GM12878 (cell line): Measurements from ENCODE around the gene POU5F1. TPM values are rescaled to one million over a fixed set of nuclear protein-coding genes. Genes with fewer than 3 reads are reported as not detected.
A peak's percentile ranks its signal among the peaks of the same experiment; 100 is the strongest.

Experiments
- ATAC-seq: fragments of 200-7000 bp; cut with Tn5 transposase; 3 replicates; pipeline ENCODE4 v1.9.1; 2020; ENCODE audit warnings: mild to moderate bottlenecking, moderate library complexity
- BruUV-seq: library from RNA; stranded (reverse); fragments of 400-500 nt; replicated peaks from 2 replicates; lab custom pipeline; 2021; lab: Mats Ljungman, UMichigan
- CTCF ChIA-PET: fragments of 300-600 bp; sonication (Branson Sonifier 250); formaldehyde crosslinking; extraction: SDS; loops from one replicate; lab custom pipeline; 2021; ENCODE audit warnings: inconsistent platforms; lab: Yijun Ruan, JAX
- POLR2A ChIA-PET: fragments of 350-600 bp; formaldehyde crosslinking; extraction: SDS; loops from one replicate; lab custom pipeline; 2021; ENCODE audit warnings: inconsistent platforms; lab: Charles Lee
- RAD21 ChIA-PET: fragments of 300-600 bp; sonication (Branson Sonifier 250); formaldehyde crosslinking; loops from one replicate; lab custom pipeline; 2023; ENCODE audit warnings: antibody characterized with exemption; ENCODE audit not compliant: unreplicated experiment; lab: Charles Lee
- SMC1A ChIA-PET: fragments of 300-600 bp; sonication (Branson Sonifier 250); formaldehyde crosslinking; loops from one replicate; lab custom pipeline; 2023; ENCODE audit not compliant: unreplicated experiment, uncharacterized antibody; lab: Charles Lee
- DNase-seq: peaks from one replicate; pipeline ENCODE4 v3.0.0-alpha.2; 2011; ENCODE audit warnings: low read depth, low spot score
- FAIRE-seq: peaks from 3 replicates; lab custom pipeline; 2011; peaks lifted over from hg19 to GRCh38; lab: Jason Lieb, UNC
- H2AFZ ChIP-seq: 2 replicates; pipeline ENCODE4 v1.6.0; 2011; ENCODE audit warnings: low read depth, low read length, control low read depth; ENCODE audit not compliant: control insufficient read depth
- H3K27ac ChIP-seq: 2 replicates; pipeline ENCODE4 v1.5.1; 2011; ENCODE audit warnings: control low read depth; ENCODE audit not compliant: control insufficient read depth, insufficient read depth
- H3K27me3 ChIP-seq, 2 experiments: replicated peaks in 1 of 2; 2 replicates each; pipeline versions ENCODE4 v1.6.0 to v1.6.1; 2011; ENCODE audit warnings: low read length in 1 of 2; ENCODE audit not compliant: control insufficient read depth in 2 of 2, insufficient read depth in 2 of 2
- H3K36me3 ChIP-seq, 2 experiments: 2 replicates each; pipeline ENCODE4 v1.5.1; 2011; ENCODE audit warnings: low read length in 1 of 2; ENCODE audit not compliant: control insufficient read depth in 2 of 2, insufficient read depth in 2 of 2
- H3K4me1 ChIP-seq: 2 replicates; pipeline ENCODE4 v1.6.1; 2011; ENCODE audit warnings: mild to moderate bottlenecking, low read length, moderate library complexity, mixed read lengths; ENCODE audit not compliant: control insufficient read depth, insufficient read depth
- H3K4me2 ChIP-seq: 2 replicates; pipeline ENCODE4 v1.6.0; 2011; ENCODE audit warnings: control low read depth; ENCODE audit not compliant: control insufficient read depth, insufficient read depth
- H3K4me3 ChIP-seq: fragments of 200-600 bp; sonication (generic); 2 replicates; pipeline ENCODE4 v1.5.1; 2016
- H3K79me2 ChIP-seq: 2 replicates; pipeline ENCODE4 v1.6.0; 2011; ENCODE audit warnings: low read length; ENCODE audit not compliant: control insufficient read depth, insufficient read depth
- H3K9ac ChIP-seq: 2 replicates; pipeline ENCODE4 v1.8.0; 2011; ENCODE audit warnings: low read length, control low read depth, mixed read lengths; ENCODE audit not compliant: control insufficient read depth, insufficient read depth
- H3K9me3 ChIP-seq: replicated peaks from 3 replicates; pipeline ENCODE4 v1.5.1; 2011; ENCODE audit warnings: mild to moderate bottlenecking, low read length; ENCODE audit not compliant: control insufficient read depth, insufficient read depth
- H4K20me1 ChIP-seq: 2 replicates; pipeline ENCODE4 v1.6.0; 2011; ENCODE audit not compliant: control insufficient read depth, insufficient read depth
- ATF7 ChIP-seq: fragments of 450-650 bp; IDR thresholded peaks from 2 replicates; pipeline ENCODE4 v1.6.1; 2016; ENCODE audit warnings: low read depth, mild to moderate bottlenecking
- EGR1 ChIP-seq, 2 experiments: IDR thresholded peaks; 1 replicate in 1 of 2; 2 replicates in 1 of 2; pipeline ENCODE4 v1.6.1; 2011 to 2012; ENCODE audit warnings: low read depth in 2 of 2, low read length in 2 of 2, borderline replicate concordance in 1 of 2, mild to moderate bottlenecking in 1 of 2, moderate library complexity in 1 of 2
- HDAC2 ChIP-seq: fragments of 200-600 bp; sonication (generic); IDR thresholded peaks from 2 replicates; pipeline ENCODE4 v1.6.1; 2017
- IKZF2 ChIP-seq, 2 experiments: fragments of 450-650 bp; IDR thresholded peaks; 2 replicates each; pipeline ENCODE4 v1.6.1; 2017; ENCODE audit warnings: mild to moderate bottlenecking in 2 of 2, moderate library complexity in 2 of 2
- KAT2A ChIP-seq: conservative IDR thresholded peaks from 2 replicates; pipeline ENCODE4 v1.6.1; 2011; ENCODE audit warnings: low read depth, low read length; ENCODE audit not compliant: control insufficient read depth
- KLF5 ChIP-seq: fragments of 450-650 bp; IDR thresholded peaks from 2 replicates; pipeline ENCODE4 v1.6.1; 2014; ENCODE audit warnings: mild to moderate bottlenecking; ENCODE audit not compliant: partially characterized antibody
- MEF2B ChIP-seq: fragments of 450-650 bp; IDR thresholded peaks from 2 replicates; pipeline ENCODE4 v1.6.1; 2018; ENCODE audit warnings: mild to moderate bottlenecking, moderate library complexity; ENCODE audit not compliant: partially characterized antibody, poor library complexity, severe bottlenecking
- NFIC ChIP-seq: IDR thresholded peaks from 2 replicates; pipeline ENCODE4 v1.6.1; 2012; ENCODE audit warnings: low read depth, mild to moderate bottlenecking, inconsistent platforms, low read length, moderate library complexity
- NFYA ChIP-seq: IDR thresholded peaks from 2 replicates; pipeline ENCODE4 v1.6.1; 2011; ENCODE audit warnings: low read depth, mild to moderate bottlenecking, low read length, improper control_type of control experiment, borderline replicate concordance
- RAD51 ChIP-seq: fragments of 450-650 bp; IDR thresholded peaks from 2 replicates; pipeline ENCODE4 v1.6.1; 2016; ENCODE audit warnings: moderate library complexity, mild to moderate bottlenecking, inconsistent platforms
- SP1 ChIP-seq: IDR thresholded peaks from one replicate; pipeline ENCODE4 v1.6.1; 2011; ENCODE audit warnings: low read depth, low read length
- SRF ChIP-seq, 2 experiments: IDR thresholded peaks; 2 replicates each; pipeline ENCODE4 v1.6.1; 2011; ENCODE audit warnings: low read depth in 2 of 2, low read length in 2 of 2, mild to moderate bottlenecking in 1 of 2, moderate library complexity in 1 of 2
- TAF1 ChIP-seq: IDR thresholded peaks from 2 replicates; pipeline ENCODE4 v1.6.1; 2011; ENCODE audit warnings: mild to moderate bottlenecking, low read depth, low read length, borderline replicate concordance
- WGBS: methylation state at CpG from one replicate; pipeline ENCODE4 v1.1.6; 2016; ENCODE audit warnings: low lambda C conversion rate; ENCODE audit not compliant: insufficient replicate concordance, insufficient coverage; ENCODE audit errors: missing lambda C conversion rate; 5-methylcytosine and 5-hydroxymethylcytosine counted together
- in situ Hi-C: fragments of 300-500 bp; cut with MboI; formaldehyde crosslinking; loops from 9 replicates; pipeline ENCODE4 v1.14.3; 2018; ENCODE audit warnings: mixed read lengths
- intact Hi-C: fragments of 100-400 bp; cut with micrococcal nuclease; formaldehyde crosslinking; loops from one replicate; pipeline ENCODE4 v1.14.2; 2022; ENCODE audit not compliant: unreplicated experiment
- polyA plus RNA-seq, 11 experiments: library from polyadenylated mRNA; depleted of rRNA in 4 of 11; unstranded in 6 of 11; stranded (reverse) in 5 of 11; fragments of >200 nt; fragmentation: Nextera tagmentation in 4 of 11; fragmentation: Illumina TruSeq in 1 of 11; extraction: Ambion mirVana in 4 of 11; extraction: Trizol in 1 of 11; gene quantifications; 1 replicate in 1 of 11; 2 replicates in 10 of 11; pipeline versions ENCODE4 v1.2.1 to v1.2.3, GENCODE V29; 2011 to 2016; ENCODE audit warnings: inconsistent platforms in 2 of 11, missing spikeins in 2 of 11, low read depth in 1 of 11
- total RNA-seq, 4 experiments: library from RNA; depleted of rRNA in 3 of 4; stranded (reverse); fragments of >200 nt in 3 of 4; fragmentation: Illumina TruSeq in 1 of 4; extraction: Trizol in 1 of 4; gene quantifications; 2 replicates each; pipeline versions ENCODE4 v1.2.1 to v1.2.3, GENCODE V29; 2013 to 2021
- TF ChIP-seq, protein P1 (sequence below): IDR thresholded peaks from 2 replicates; pipeline ENCODE4 v1.6.1; 2011; ENCODE audit warnings: mild to moderate bottlenecking, low read depth, low read length, moderate library complexity; ENCODE audit not compliant: insufficient replicate concordance

The POU5F1 gene
- total and polyA plus RNA-seq, 10 of the 15 experiments (the other 5 are each of a cell fraction or from before 2014, with no cell fraction given), result 1.4 to 5.5 (median 3.2) TPM

DNA sequence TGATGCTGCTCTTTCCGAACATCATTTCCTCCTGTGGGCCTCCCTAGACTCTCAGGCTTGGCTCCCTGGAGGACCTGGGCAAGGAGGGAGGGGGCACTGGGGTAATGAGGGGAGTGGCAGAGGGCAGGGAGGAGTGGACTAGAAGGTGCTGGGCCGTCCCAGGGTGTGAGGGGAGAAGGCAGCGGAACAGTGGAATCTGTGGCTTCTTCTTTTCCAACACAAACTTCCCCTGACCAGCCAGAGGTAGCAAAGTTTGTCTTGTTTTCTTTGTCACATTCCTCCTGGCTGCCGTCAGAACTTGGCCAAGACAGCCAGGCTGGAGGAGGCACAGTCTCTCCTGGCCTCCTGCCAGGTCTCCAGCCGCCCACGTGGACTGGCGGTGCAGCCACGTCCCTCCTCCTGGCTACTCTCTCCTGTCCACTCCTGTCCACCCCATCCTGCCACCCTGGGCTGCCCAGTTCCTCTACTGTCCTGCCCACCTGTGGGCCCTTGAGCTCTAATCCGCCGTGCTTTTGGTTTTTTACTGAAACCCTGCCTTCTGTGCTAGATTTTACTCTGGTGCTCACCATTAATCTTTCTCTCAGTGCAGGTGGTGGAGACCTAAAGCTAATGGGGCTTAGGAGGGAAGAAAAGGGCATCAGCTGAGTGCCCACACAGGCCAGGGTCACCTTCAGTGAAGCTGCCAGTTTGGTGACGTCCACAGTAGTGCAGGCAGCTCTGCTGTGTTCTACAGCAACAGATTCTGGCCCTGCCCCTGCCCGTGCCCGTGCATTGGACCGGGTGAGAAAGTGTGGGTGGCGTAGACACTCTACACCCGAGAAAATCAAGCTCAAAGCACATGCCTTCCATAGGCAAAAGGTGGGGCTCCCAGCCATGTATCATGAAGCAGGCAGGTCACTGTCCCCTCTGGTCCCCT lies 47.4 kb downstream of the POU5F1 start:
- no peak overlapping the region for H3K9ac ChIP-seq

More for the DNA sequence above, 47.4 kb downstream of the POU5F1 start:
- Histone ChIP-seq H3K36me3 (no peaks in the 10 kb centered on the region), H4K20me1 (no peaks in the 10 kb centered on the region), H3K27me3 (peaks cover 2 to 3% of the 10 kb centered on the region in 2 experiments; a peak in 3 of 4 replicates), H3K79me2 (no peaks in the 10 kb centered on the region), H3K27ac (no peak overlapping the region), H2AFZ (no peak overlapping the region), H3K4me1 (no peaks in the 10 kb centered on the region; the same call in 1 of the 2 replicates), H3K9me3 (no peaks in the 10 kb centered on the region), H3K4me2 (no peak overlapping the region), H3K4me3 (no peak overlapping the region)
- BruUV-seq, result no TSS peak
- FAIRE-seq (no peak), ATAC-seq (peak; percentile 14; the same call in 1 of the 3 replicates), DNase-seq (no peak)
- in situ Hi-C loops, result no loop called here
- WGBS, result 21% methylated on average over 16 of the region's 16 CpGs
- CTCF ChIA-PET, result no interaction called here
- TF ChIP-seq IKZF2 (IDR thresholded peaks at IDR 0.05) (no peak), NFYA (no peak), EGR1 (IDR thresholded peaks at IDR 0.05; ENCODE audit: borderline replicate concordance in 1 of 2, low read depth in 2 of 2, low read length in 2 of 2) (no peak), KAT2A (no peak), ATF7 (no peak), HDAC2 (no peak), MEF2B (no peak), NFIC (no peak), RAD51 (no peak), KLF5 (no peak), TAF1 (no peak), SRF (IDR thresholded peaks at IDR 0.05; ENCODE audit: low read depth in 2 of 2, low read length in 2 of 2) (no peak), SP1 (no peak)
- TF ChIP-seq, protein P1, sequence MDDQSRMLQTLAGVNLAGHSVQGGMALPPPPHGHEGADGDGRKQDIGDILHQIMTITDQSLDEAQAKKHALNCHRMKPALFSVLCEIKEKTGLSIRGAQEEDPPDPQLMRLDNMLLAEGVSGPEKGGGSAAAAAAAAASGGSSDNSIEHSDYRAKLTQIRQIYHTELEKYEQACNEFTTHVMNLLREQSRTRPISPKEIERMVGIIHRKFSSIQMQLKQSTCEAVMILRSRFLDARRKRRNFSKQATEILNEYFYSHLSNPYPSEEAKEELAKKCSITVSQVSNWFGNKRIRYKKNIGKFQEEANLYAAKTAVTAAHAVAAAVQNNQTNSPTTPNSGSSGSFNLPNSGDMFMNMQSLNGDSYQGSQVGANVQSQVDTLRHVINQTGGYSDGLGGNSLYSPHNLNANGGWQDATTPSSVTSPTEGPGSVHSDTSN, result no peak
- RAD21 ChIA-PET, result no interaction called here
- POLR2A ChIA-PET, result no interaction called here
- intact Hi-C loops, result no loop called here
- SMC1A ChIA-PET, result no interaction called here
